Measurements from ENCODE around the gene TUB.

TUB gene

GRCh38 chr11:8045839-8046238 lies 35.2 kb upstream of the TUB start:
- no peak for DNase-seq

- no peak for DNase-seq
Measured at GRCh38 chr11:8047382-8047781, 33.6 kb upstream of the TUB start.

GRCh38 chr11:8049084-8049483 lies 31.9 kb upstream of the TUB start:
- no peak for DNase-seq

- DNase-seq: no peak
Measured at GRCh38 chr11:8055091-8055835, 25.7 kb upstream of the TUB start.

GRCh38 chr11:8055836-8056526 lies 25.0 kb upstream of the TUB start:
- no peak for DNase-seq

- DNase-seq: no peak
Measured at GRCh38 chr11:8056810-8057463, 24.1 kb upstream of the TUB start.

GRCh38 chr11:8058216-8058615 lies 22.8 kb upstream of the TUB start:
- no peak for DNase-seq

GRCh38 chr11:8059030-8059429 lies 22.0 kb upstream of the TUB start:
- no peak for DNase-seq

- no peak for DNase-seq
Measured at GRCh38 chr11:8059571-8060011, 21.4 kb upstream of the TUB start.

GRCh38 chr11:8060146-8060719 lies 20.8 kb upstream of the TUB start:
- DNase-seq: no peak

- no peak for DNase-seq
Measured at GRCh38 chr11:8060801-8061554, 20.0 kb upstream of the TUB start.

GRCh38 chr11:8061555-8062428 lies 19.2 kb upstream of the TUB start:
- DNase-seq: no peak

- DNase-seq: no peak
Measured at GRCh38 chr11:8062781-8063257, 18.2 kb upstream of the TUB start.

- no peak for DNase-seq
Measured at GRCh38 chr11:8063324-8063723, 17.7 kb upstream of the TUB start.

- no peak for DNase-seq
Measured at GRCh38 chr11:8065031-8065430, 16.0 kb upstream of the TUB start.

GRCh38 chr11:8066036-8066910 lies 14.7 kb upstream of the TUB start:
- DNase-seq: no peak

GRCh38 chr11:8066911-8067455 lies 14.0 kb upstream of the TUB start:
- DNase-seq: no peak

GRCh38 chr11:8067567-8067928 lies 13.5 kb upstream of the TUB start:
- no peak for DNase-seq

- no peak for DNase-seq
Measured at GRCh38 chr11:8067929-8068575, 13.0 kb upstream of the TUB start.

All from DMS153 (cell line).